GM21515 (cell line): ENCODE data around the gene TCHP.
"Not testable (repeated sequence)": the region's sequence is repeated elsewhere in the genome, so short reads cannot be mapped to it uniquely, and the experiment has no call there.

Experiments
- ATAC-seq: cut with Tn5 transposase; IDR thresholded peaks from one replicate; pipeline ENCODE4 v1.9.1; 2021; ENCODE audit not compliant: unreplicated experiment

The TCHP gene

DNA sequence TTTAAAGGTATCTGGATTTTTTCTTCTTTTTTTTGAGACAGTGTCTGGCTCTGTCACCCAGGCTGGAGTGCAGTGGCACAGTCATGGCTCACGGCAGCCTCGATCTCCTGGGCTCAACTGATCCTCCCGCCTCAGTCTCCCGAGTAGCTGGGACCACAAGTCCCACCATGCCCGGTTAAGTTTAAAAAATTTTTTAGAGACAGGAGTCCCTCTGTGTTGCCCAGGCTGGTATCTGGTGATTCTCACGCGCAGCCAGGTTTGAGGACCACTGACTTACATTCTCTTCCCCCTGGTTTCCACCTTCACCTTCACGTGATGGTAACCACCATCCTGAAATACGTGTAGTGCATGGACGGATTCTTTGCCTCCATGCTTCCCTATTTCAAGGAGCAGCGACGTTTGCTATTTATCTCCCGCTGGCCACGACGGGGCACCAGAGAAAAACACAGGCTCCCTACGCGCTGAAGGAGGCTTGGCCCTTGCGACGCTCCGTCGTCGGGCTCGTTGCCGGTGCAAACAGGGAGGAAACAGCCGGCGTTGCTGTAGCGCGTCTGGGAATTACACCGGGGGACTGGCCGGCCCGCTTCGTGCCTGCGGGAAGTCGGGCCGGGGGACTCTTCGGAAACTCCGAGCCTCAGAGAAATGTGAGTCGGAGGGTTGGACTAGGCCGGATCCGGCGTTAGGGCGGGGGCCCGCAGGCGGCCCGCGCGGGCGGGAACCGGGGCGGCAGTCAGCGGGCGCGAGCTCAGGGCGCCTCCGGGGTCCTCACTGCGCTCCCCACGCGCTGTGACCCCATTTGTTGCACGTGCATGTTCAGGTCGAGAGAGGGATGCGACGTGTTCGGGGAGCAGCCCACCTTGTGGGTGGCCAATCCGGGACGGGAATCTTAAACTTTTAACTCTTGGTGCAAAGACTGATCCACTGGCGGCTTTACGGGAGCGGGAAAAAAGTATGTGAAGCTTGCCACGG is at the start of gene TCHP:
Gene TCHP (plus strand): TSS at position 492 of the 969 bp plus-strand sequence. CDS start 2,753 bp downstream, outside the sequence.
- peak; percentile 59 for ATAC-seq

GRCh38 chr12:109850518-109850917 is 49.6 kb upstream of the TCHP start:
- ATAC-seq: not testable (repeated sequence)

GRCh38 chr12:109855377-109855776 is 44.7 kb upstream of the TCHP start:
- ATAC-seq: no peak

GRCh38 chr12:109857715-109858114 is 42.4 kb upstream of the TCHP start:
- no peak for ATAC-seq

DNA sequence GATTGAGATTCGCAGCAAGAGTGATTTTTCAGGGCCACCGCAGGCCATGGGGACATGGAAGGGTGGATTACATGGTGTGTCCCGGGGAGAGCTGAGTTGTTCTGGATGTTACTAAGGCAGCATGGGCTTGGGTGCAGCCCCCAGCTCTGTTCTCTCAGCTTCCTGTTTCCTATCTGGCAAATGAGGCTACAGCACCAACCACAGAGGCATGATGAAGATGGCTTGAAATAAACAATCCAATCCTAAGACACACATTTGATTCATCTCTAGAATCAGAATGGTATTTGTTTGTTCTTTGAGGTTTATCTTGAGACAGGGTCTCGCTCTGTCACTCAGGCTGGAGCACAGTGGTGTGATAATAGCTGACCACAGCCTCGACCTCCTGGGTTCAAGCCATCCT is 41.3 kb upstream of the TCHP start:
- no peak for ATAC-seq

DNA sequence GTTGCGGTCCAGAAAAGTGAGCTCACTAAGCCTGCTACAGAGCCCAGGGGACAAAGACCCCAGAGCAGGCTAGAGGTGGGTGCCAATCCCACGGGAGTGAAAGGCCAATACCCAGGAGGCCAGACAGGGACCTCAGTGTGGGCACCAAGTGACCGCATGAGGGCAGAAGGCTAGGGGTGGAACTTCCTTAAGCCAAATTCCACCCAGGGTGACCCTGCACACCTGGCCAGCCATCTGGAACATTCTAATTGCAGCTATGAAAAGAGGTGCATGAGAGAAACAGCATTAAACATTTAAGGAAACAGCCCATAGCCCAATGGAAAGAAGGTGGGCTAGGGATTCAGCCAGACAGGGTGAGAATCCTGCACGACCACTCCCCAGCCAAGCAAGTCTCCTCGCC is 39.1 kb upstream of the TCHP start:
- no peak for ATAC-seq

DNA sequence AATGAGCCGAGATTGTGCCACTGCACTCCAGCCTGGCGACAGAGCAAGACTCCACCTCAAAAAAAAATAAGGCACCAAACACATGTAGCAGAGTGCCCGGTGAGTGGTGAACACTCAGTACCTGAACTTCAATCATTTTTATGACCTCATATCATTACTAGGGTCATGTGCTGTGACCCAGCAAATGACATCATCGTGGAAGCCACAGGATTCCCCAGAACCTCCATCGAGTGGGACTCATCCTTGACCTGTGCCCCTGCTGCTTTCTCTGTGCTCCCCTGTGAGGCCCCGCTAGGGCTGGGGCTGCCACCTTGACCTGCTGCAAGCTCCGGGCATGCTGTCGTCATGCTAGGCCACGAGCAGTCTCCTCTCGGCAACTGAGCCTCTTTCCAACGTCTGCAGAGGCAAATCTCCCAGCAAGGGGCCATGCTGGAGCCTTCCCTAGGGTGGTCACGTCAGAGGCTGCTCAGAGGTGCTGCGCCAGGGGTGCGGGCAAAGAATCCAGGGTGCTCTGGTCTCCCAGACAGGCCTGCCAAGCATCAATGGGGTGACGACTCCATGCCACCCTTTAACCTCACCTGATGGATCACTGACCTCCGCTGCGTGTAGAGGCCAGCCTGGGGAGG is 38.3 kb upstream of the TCHP start:
- no peak for ATAC-seq

- ATAC-seq: not testable (repeated sequence)
Observed at GRCh38 chr12:109862491-109862890, 37.6 kb upstream of the TCHP start.

GRCh38 chr12:109863847-109864712 is 36.0 kb upstream of the TCHP start:
- no peak for ATAC-seq

DNA sequence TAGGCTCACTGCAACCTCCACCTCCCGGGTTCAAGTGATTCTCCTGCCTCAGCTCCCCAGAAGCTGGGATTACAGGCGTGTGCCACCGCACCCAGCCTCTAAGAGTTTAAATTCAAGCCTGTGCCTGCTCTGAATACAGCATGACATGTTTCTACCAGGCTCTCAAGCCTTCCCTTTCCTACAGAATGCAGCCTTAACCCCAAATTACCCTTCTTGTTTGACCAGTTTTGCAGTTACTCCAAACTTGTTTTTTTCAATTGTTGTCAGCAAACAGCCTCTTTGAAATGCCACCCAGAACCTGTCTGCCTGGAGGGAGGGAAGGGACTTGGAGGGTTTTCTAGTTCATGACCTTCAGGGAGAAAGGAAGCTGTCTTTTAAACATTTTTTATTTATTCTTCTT is 35.2 kb upstream of the TCHP start:
- no peak for ATAC-seq

GRCh38 chr12:109868182-109869051 is 31.7 kb upstream of the TCHP start:
- no peak for ATAC-seq

- ATAC-seq: no peak
Observed at GRCh38 chr12:109870648-109871047, 29.4 kb upstream of the TCHP start.

DNA sequence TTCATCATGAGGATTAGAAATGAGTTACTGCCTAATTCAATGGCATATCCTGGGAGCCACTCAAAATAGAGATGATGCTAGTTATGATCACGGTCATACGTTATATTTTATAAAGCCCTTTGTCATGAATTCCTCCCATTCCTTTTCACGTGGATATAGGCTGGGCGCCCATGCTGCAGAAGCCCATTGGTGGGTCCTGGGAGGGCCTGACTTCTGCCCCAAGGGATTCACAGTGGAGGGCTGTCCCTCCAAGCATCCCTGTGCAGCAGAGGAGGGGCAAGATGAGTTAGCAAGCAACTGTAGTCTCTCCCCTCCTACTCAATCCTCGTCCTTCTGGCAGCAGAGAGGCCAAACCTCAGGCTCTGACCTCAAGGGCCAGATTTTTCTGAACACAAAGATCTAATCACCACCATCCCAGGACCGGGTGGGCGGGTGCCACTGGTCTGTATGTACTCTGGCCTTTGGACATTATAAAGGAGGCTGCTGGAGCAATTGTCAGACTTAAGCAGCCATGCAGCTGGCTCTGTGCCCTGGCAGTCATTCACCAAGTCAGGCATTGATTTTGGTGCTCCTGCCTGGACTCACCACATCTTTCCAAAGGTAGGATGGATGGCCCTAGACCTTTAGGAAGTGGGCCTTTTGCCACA is 28.3 kb upstream of the TCHP start:
- ATAC-seq: no peak

DNA sequence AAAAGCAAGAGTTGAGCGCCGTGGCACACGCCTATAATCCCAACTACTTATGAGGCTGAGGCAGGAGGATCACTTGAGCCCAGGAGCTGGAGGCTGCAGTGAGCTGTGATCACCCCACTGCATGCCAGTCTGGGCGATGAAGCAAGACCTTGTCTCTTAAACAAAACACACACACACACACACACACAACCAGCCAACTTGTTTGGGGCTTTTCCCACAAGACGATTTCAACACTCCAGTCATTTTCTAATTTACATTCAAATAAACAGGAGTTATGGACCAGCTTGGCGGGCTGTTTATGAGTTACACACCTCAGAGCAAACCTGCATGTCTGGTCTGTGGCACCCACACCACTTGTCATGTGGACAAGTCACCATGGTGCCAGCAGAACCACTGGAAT is 26.4 kb upstream of the TCHP start:
- no peak for ATAC-seq

GRCh38 chr12:109875572-109876131 is 24.4 kb upstream of the TCHP start:
- no peak for ATAC-seq

GRCh38 chr12:109876406-109876805 is 23.7 kb upstream of the TCHP start:
- no peak for ATAC-seq

DNA sequence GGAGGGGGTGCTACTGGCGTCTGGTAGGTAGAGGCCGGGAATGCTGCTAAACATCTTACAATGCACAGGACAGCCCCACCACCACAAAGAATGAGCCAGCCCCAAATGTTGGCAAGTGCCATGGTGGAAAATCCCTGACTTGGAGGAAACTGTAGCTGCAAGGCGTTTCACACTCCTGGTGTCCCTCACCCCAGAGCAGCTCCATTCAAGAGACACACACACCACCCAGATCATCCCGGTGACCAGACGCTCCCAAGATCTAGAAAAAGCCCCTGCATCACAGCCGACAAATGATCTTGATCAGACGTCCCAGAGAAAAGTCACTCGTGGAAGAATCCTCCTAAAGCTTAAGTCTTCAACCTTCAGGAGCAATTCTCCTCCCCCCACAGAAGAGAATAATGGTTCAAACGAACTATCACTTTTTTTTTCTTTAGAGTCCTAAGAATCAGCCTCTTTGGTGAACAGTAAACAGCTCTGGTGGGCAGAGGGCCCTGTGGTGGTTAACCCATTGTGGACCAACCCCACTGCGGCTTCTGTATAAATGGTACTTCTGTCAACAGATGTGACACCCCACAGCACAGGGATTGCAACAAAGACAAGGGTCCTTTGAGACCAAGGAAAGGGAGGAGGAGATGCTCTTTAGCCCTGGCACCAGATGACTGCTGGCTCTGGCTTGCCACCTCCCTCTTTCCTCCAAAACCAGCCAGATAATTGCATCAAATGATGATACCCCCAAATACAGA is 22.4 kb upstream of the TCHP start:
- ATAC-seq: no peak

- no peak for ATAC-seq
Observed at GRCh38 chr12:109878247-109878625, 21.8 kb upstream of the TCHP start.

GRCh38 chr12:109878749-109879148 is 21.3 kb upstream of the TCHP start:
- no peak for ATAC-seq
